Stimulated activated CD8-positive, alpha-beta memory T cell treated with anti-CD3 and anti-CD28 coated beads, Interleukin-12 subunit alpha, Interleukin-12 subunit beta, amount 100 ng/mL, for 4 hours (primary cell): ENCODE data around the gene TNNT3.

ENCODE experiments used
- DNase-seq: peaks from one replicate; pipeline ENCODE4 v3.0.0-alpha.2; 2020; ENCODE audit warnings: low read depth

TNNT3 gene

DNA sequence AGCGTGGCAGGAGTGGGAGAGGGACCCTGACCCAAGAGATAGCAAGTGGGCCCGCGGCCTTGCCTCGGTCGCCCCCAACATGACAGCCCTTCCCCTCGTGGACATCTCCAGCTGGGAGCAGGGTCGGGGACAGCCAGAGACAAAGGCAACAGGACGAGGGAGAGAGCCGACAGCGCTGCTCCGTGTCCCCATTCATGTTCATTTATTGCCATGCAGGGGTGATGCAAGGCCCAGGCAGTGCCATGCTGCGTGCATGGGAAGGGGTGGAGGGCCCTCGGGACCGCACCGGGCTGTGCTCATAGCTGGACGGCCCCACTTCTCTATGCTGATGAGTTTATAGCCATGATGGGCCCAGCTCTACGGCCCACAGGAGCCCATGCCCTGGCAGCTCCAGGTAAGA is 40.3 kb downstream of the TNNT3 start:
- no peak for DNase-seq

DNA sequence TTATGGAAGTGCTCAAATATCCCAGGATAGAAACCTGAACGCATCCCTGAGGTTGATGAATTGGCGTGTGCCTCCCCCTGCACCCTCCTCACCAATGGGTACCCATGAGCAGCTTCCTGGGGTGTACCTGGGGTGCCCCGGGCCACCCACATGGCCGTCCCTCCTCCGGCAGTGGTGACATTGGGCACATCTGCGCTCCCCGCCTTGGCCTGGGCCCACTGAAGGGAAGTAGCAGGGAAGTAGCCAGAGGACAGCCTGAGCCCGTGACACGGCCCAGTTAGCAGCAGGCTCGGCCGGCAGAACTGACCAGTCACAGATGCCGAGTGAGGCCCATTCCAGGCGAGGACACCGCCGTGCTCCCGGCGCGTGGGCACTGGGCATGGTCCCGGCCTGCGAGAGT is 44.4 kb downstream of the TNNT3 start:
- DNase-seq, result no peak

DNA sequence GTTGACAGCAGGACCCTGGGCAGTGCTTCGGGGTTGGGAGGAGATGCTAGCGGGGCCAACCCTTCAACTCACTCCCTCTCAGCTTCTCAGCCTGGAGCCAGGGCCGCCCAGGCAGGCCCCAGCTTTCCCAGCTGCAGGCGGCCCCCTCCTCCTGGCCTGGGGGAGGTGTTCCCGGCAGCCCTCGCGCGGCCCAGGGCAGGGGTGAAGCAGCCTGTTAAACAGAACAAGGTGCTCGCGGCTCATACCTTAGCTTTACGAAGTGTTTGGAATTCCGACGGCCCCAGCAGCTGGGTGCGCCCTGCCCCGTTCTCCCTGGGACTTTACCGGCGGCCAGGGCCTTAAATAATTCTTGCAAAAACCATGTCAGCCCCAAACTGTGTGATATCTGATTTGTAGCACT is 44.8 kb downstream of the TNNT3 start:
- DNase-seq, result no peak

DNA sequence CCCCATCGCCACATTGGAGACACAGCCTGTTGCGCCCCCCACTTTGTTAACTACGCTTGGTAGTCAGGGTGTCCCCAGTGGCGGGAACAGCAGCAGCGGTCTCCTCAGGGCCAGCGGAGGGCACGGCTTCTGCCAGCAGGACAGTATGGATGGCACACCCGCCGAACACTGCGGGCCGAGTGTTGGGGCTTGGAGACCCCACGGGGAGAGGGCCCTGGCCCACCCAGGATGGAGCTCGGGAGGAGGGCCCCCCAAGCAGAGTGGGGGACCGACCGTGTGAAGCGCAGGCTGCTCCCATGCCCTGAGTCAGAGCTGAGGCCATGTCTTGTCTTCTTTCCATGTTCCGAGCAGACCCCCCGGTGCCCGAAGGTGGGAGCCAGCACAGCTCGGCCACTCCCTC is 45.5 kb downstream of the TNNT3 start:
- DNase-seq, result no peak

DNA sequence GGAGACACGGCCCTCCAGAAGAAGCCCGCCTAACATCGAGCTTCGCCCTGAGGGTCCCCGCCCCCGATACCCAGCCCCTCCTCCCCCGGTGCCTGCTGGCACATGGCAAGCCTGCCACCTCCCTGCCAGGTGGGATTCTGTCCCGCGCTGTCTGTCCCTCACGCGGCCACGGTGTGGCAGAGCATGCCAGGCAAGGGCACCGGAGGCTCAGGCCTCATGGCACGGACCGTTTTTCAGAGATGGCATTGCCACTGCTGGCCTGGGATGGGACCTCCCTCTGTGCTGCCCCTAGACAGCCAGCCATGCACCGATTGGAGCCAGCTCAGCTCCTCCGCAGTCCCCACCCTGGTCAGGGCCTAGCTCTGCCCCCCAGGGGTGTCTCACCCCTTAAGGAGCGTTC is 47.0 kb downstream of the TNNT3 start:
- no peak for DNase-seq

DNA sequence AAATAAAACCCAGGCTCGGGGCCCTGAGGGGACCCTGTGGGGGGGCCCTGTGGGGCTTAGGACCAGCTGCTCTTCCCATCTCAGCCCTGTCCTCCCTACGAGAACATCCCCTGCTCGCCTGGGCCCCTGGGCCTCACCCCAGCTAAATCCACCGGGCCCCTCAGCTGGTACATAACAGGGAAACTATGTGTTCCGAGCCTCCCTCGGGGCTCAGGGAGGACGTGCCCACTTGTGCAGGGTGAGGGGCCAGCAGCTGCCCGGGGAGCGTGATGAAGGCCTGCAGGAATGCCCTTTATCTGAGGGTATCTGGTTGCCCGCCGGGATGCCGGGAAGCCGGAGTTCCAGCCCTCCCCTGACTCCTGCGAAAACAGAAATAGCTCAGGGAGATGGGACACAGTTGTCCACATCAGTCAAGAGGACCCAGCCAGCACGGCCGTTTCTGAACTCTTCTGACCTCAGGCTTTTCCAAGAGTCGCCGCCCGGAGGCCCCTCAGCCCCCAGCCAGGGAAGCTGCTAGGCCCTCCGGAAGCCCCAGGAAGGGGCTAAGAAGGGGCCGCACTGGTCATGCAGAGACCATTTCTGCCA is 48.2 kb downstream of the TNNT3 start:
- DNase-seq, result no peak

DNA sequence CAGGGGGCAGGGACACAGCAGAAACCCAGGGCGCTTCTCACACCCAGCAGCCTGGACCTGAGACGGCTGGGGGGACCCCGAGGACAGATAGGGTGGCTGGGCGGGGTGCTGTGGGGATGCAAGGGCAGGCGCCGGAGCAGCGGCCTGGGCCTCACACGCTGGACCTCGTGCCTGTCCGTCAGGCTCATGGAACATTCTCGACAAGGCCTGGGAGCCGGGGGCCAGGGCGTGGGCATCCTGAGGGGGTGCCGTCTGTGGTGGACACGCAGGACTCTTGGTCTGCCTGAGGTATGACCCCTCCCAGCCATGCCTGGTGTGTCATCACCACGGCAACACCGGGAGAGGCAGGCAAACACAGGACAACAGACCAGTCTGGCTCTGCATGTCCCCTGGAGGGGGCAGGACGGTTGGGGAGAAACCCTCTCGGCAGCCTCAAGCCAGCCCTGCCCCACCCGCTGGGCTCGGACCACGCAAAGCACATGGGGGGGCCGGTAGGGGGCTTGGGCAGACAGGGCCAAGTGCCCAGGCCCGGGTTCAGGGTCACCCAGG is 49.0 kb downstream of the TNNT3 start:
- no peak for DNase-seq

DNA sequence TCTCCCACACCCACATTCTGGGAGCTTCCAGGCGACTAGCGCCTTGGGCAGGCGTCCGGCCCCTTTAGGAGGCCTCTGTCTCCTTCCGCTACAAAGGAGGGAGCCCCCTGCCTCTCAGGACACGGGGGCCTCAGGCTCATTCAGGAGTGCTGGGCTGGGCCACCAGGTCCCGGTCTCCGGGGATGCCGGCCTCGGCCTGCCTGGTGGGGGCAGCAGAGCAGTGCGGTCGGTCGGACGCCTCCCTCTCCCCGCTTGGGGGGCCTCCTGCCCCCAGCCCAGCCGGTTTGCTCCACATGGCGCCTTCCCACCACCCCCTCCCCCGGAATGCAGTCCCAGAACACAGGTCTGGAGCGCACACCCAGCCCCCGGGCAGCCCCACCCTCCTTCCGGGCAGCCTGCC is 49.5 kb downstream of the TNNT3 start:
- no peak for DNase-seq

DNA sequence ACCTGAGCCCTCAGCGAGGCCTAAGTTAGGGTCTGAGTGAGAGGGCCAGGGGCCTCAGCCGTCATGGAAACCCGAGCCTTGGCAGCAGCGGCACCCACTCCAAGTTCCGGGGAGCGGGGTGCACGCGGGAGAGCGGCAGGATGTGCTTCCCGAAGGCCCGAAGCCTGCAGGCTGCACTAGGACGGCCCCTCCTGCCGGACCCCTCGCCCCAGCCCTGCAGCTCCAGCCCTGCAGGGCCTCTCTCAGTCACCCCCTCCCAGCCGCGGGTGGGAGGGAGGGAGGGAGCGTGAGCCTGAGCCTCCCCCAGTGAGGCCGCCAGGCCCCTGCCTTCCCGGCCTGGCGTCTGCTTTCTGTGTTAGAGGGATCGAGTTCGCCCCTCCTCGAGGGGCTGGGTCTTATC is 50.3 kb downstream of the TNNT3 start:
- no peak for DNase-seq

DNA sequence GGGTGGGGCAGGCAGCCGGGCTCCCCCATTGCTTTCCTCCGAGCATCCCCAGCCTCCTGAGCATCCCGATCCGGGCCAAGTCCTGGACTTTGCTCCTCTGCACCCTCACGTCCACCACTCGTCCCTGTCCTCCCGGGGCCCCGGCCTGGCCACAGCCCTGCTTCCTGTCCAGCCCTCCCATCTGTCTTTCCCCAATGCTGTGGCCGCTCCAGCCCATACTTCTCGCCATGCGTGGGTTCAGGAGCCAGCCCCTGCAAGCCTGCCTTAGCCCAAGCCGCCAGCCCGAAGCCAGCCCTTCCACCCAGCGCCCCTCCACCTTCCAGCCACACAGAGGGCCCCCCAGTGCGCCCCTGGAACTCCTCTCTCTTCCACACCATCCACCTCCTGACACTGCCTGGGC is 51.5 kb downstream of the TNNT3 start:
- DNase-seq, result no peak

DNA sequence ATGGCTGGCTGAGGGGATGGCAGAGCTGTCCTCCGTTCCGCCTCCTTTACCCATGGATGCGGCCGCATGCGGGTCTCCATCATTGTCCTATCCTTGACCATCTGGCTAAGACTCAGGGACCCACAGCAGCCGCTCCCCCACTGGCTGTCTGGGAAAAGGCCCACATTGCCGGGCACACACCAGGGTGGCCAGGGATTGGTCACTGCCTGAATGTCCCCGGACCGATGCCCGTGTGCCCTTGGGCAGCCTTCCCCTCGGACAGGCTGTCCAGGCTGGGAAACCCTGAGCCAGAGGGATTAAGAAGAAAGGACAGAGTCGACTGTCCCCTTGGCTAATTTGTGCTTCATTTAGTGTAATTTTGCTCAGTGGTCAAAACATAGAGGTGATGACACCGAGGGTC is 55.7 kb downstream of the TNNT3 start:
- DNase-seq, result no peak

DNA sequence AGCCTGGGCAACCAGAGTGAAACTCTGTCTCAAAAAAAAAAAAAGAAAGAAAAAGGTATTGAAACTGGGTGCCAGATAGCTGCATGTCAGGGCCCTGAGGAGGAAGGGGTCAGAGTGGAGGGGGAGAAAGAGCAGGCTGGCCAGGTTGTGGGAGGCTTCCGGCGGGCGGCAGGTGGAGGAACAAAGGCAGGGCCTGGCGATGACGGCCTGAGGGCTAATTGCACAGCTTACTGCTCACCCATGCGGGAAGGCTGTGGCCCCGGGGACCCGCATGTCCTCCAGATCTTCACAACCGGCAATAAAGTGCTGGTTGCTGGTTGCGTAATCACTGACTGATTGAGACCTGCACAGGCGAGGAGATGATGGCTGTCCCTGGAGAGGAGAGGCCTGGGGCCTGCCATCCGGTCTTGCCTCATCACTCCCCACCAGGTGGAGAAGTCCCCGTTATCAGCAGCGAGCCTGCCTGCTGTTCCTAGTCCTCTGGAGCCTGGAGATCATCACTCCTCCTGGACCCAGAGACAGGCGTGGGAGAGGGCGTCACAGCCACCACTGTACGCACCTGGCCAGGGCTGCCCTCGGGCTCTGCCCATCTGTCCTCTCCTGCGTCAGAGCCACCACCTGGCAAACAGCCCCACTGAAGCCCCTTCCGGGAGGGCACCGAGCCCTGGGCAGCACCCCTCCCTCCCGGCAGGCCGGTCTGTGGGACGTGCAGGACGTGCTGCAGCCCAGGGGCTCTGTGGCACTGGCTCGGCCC is 59.4 kb downstream of the TNNT3 start:
- no peak for DNase-seq

DNA sequence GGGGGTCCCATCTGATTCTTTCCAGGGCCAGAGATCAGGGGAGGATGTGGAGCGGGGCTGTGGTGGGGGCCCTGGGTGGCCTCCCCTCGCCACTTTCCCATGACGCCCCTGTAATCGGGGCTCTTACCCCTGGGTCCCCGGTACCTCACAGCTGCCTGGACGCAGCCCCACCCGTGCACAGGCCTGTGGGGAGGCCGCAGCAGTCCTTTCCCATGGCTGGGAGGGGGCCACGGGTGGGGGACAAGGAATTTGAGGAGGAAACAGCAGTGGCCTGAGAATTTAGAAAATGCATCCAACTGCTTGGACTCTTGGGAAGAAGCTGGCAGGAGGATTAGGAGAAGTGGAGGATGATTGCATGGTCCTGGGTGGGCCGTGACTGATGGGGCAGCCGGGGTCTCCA is 60.1 kb downstream of the TNNT3 start:
- DNase-seq, result no peak

DNA sequence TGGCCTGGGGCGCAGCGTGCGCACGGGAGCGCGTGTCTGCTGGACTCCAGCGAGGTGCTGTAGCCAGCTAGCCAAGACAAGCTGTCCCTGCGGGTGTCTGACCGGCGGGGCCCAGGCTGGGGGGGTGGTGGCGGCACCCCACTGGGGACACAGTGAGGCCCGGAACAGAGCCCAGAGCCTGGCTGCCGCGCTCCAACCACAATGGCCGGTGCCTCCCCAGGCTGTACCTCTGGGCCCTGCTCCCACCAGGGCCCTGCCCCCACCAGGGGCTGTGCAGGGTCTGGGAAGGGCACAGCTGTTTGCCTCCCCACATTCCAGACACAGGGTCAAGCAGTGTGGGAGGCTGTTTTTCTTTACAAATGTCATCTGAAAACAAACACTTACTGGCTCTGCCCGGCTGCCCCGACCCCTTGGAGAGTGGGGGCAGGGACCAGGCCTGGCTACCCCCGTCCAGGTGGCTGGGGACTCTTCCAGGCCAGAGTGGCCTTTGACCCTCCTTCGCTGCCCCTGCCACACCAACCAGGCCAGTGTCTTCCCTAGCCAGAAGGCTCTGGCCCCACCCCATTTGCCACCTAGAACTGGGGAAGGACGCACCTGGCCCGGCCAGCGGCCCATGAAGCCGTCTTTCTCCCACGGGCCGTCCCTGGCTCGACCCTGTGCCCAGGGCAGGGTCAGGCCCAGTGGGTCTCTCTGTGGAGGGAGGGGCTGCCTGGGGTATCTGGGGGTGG is 63.5 kb downstream of the TNNT3 start:
- DNase-seq, result no peak

DNA sequence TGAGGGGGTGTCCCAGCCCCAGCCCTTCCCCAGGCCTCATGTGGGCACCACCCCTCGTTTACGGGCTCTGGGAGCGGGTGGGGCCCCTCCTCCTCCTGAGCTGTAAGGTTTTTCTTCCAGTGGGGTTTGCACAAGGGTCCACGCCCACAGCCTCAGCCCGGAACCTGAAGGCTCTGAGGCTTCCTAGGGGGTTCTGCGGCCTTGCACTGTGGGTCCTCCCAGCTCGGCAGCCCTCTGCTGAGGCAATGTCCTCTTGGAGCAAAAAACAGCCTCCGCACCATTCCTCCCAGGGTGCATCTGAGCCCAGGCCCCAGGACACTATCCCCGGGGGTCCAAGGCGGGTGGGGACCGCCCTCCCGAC is 64.1 kb downstream of the TNNT3 start:
- DNase-seq, result no peak

DNA sequence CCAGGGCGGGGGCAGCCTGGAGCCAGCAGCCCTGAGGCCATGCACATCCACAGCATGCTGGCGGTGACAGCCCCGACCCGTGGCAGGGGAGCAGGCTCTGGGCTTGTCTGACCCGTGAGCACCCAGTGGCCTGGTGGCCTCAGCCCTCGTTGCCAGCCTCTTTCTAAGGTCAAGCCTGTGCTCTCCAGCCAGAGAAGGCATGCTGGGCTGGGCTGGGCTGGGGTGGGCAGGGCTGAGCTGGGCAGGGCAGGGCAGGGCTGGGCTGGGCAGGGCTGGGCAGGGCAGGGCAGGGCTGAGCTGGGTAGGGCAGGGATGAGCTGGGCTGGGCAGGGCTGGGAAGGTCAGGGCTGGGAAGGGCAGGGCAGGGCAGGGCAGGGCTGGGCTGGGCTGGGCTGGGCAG is 67.5 kb downstream of the TNNT3 start:
- DNase-seq, result no peak

DNA sequence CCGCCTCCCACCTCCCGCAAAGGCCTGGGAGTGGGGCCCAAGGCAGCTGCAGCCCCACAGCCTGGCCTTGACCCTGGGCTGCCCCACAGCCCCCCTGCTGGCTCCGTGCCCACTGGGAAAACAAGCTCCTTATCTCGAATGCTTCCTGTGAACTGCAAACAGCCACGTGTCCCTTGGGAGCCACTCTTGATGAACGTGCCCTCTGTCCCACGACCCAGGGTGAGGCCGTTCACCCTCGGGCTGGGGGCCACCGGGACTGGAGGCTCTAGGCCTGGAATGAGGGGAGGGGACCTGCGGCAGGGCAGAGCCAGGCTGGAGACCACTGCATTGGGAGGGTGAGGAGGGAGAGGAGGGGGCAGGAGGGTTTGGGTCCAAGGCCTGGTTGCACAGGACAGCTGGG is 68.7 kb downstream of the TNNT3 start:
- no peak for DNase-seq
